Esophagus mucosa (tissue), 1 donor: ENCODE data around the gene TMSB10. TPM values are rescaled to one million over a fixed set of nuclear protein-coding genes. Genes with fewer than 3 reads are reported as not detected.
"Not testable (repeated sequence)": the region's sequence is repeated elsewhere in the genome, so short reads cannot be mapped to it uniquely, and the experiment has no call there.

Experiments
- ATAC-seq: fragments of 200-7000 bp; cut with Tn5 transposase; one replicate; pipeline ENCODE4 v1.9.1; 2020
- total RNA-seq: library from RNA; stranded (reverse); gene quantifications from one replicate; pipeline ENCODE4 v1.2.4, GENCODE V29; 2023
- donor health status: DM: yes; HTN: yes; CAD: no.

The TMSB10 gene
- total RNA-seq, 1 donor from 2014 or later, result 1,660 TPM

- ATAC-seq, result peak; percentile 4
Measured at GRCh38 chr2:84904717-84905174, 710 bp upstream of the TMSB10 start.

DNA sequence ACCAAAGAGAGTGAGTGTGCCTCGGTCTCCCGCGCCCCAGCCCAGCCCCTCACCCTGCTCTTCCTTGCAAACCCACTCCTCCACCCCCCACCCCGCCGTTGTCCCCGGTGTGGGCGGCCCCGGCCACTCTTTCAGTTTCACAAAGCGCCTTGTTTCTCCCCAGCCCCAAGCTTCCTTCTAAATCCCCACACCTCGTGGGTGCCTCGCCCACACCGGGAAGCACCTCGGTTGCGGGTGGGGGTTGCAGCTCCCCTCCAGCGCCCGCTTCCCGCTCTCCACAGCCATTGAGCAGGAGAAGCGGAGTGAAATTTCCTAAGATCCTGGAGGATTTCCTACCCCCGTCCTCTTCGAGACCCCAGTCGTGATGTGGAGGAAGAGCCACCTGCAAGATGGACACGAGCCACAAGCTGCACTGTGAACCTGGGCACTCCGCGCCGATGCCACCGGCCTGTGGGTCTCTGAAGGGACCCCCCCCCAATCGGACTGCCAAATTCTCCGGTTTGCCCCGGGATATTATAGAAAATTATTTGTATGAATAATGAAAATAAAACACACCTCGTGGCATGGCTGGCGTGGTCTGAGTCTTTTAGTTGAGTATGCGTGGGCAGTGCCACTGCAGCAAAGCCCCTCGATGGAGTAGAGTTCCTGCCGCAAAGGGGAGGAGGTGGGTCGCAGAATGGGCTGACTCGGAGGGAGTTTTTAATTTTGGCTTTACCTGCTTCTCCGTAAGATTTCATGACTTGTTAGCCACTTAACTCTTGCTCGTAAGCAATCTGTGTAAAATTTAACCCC is 848 bp downstream of the TMSB10 start:
- peak; percentile 14 for ATAC-seq

DNA sequence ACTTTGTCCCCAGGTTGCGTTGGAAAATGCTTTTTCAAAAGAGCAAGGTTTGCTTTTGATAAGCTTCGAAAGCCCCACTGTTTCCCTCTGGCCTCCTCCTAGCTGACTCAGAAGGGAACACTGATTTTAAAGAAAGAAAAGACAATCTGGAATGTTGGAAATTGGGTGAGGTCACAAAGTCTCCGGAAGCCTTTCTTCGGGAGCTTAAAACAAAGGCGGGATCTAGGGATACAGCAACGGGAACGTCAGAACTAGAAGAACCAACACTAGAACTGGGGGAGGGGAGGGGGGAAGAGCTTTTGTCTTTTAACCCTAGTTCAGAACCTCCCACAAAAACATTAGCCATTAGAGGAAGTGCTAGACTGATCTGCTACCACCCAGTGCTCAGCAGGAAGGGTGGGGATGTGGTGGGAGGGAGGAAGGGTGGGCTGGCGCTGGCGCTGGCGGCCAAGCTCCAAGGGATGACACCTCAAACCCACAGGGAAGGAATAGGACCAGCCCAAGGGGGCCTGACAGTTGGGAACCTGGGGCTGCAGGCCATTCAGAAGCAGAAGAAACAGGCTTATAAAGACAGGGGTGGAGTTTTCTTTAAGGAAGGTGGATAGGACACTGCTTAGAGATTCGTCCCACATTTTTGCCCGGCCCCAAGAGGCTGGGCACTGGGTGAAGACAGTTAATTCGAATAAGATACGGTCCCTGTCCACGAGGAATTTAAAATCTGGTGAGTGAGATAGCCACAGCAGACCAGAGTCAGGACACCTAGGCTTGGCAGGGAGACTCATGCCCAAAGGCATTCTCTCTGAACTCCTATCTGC is 1.7 kb downstream of the TMSB10 start:
- peak; percentile 65 for ATAC-seq

DNA sequence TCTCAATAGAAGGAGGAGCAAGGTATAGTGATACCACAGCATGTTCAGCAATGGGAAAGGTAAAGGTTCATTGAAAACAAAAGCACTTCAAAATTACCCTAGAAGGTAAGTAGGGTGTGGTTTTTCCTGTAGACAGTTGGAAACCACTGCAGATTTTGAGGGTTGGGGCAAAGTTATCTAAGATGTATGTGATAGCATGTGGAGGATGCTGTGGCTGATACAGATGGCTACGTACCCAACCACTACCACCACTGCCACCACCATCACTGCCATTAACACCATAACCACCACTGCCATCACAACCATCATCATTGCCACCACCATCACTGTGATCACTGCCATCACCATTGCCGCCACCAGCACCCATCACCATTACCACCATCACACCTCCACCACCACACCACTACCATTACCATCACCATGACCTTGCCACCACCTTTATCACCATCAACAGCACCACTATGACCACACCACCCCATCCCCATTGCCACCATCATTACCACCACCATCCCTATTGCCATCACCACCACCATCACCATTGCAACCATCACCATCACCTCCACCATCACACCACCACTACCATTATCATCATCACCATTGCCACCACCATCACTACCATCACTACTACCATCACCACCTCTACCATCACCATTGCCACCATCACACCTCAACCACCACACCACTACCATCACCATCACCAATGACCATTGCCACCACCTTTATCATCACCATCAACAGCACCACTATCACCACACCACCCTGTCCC is 3.7 kb downstream of the TMSB10 start:
- ATAC-seq, result no peak

DNA sequence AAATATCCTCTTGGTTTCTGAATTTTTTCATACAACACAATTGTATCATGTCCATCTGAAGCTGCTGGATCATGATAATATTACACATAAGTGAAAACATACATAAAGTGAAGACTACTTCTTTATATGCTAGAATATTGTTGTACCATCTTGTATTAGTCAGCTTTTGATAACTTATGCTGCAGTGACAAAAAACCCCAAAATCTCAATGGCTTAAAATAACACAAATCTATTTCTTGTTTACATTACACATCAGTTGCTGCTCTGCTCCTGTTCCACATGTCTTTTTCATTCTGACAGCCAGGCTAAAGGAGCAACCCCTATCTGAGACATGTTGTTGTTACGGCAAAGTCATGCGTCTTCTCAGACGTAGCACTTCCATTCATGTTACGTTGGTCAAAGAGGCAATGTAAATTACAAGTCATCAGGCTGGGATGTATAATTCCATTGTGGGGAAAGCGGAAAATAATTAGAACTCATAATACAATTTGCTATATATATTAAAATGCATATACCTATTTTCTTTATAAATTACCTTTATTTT is 5.8 kb downstream of the TMSB10 start:
- no peak for ATAC-seq

DNA sequence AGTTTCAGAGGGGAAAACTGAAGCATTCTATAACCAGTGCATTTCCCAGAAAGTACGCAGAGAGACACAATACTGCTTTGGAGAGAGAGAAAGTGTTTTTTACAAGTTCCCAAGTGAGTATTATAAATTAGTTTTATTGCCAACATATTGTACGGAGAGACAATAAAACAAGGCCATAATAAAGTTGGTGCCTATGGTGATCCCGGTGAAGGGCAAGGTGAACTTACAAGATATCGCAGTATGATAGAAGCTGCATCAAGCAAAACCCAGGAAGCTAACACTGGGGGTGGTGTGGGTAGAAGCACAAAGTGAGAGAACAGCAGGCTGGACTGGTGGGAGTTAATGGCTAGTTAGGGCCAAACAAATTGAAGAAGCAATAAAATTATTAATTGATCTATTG is 7.5 kb downstream of the TMSB10 start:
- ATAC-seq, result no peak

DNA sequence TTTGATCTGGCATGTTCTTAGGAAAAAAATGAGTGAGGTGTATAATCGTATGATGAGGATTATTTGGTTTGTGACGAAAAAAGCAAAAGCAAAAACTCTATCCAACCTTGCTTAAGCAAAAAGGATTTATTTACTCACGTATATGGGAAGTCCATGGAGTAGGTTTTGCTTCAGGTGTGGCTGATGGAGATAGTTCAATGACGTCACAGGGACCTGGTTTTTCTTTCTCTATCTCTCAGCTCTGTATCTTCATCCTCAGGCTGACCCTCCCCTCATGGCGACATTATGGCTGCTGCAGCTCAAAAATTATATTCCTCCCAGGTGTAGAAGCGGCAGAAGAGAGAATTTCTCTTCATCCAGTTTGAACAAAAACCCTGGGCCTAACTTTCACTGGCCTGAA is 8.9 kb downstream of the TMSB10 start:
- ATAC-seq, result no peak

DNA sequence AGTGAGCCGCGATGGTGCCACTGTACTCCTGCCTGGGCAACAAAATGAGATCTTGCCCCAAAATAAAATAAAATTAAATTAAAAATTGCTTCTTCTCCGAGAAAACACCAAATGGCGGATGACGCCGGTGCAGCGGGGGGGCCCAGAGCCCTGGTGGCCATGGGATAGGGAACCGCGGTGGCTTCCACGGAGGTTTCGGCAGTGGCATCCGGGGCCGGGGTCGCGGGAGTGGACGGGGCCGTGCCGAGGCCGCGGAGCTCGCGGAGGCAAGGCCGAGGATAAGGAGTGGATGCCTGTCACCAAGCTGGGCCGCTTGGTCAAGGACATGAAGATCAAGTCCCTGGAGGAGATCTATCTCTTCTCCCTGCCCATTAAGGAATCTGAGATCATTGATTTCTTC is 10.2 kb downstream of the TMSB10 start:
- ATAC-seq, result not testable (repeated sequence)

DNA sequence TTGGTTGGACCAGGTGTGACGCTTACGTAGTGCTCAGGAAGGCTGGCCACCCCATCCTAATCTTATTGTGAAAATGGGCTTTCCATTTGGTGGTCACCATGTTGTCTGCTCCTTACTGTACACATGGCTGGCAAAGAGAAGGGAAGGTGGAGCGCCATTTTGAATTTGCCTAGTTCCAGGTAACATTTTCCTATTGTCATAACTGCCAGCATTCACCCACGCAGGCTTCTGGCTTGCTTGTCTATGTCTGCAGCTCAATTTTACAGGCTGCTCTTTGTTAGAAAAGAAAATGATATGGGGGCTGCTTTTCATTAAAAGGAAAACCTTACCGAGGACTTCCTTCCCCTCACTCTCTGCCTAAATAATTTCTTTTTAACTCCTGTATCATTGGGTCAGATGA is 12.4 kb downstream of the TMSB10 start:
- not testable (repeated sequence) for ATAC-seq

GRCh38 chr2:84918430-84918829 is 13.0 kb downstream of the TMSB10 start:
- ATAC-seq, result no peak

GRCh38 chr2:84919885-84920580 is 14.6 kb downstream of the TMSB10 start:
- peak; percentile 97 for ATAC-seq

GRCh38 chr2:84923009-84923408 is 17.6 kb downstream of the TMSB10 start:
- ATAC-seq, result no peak

DNA sequence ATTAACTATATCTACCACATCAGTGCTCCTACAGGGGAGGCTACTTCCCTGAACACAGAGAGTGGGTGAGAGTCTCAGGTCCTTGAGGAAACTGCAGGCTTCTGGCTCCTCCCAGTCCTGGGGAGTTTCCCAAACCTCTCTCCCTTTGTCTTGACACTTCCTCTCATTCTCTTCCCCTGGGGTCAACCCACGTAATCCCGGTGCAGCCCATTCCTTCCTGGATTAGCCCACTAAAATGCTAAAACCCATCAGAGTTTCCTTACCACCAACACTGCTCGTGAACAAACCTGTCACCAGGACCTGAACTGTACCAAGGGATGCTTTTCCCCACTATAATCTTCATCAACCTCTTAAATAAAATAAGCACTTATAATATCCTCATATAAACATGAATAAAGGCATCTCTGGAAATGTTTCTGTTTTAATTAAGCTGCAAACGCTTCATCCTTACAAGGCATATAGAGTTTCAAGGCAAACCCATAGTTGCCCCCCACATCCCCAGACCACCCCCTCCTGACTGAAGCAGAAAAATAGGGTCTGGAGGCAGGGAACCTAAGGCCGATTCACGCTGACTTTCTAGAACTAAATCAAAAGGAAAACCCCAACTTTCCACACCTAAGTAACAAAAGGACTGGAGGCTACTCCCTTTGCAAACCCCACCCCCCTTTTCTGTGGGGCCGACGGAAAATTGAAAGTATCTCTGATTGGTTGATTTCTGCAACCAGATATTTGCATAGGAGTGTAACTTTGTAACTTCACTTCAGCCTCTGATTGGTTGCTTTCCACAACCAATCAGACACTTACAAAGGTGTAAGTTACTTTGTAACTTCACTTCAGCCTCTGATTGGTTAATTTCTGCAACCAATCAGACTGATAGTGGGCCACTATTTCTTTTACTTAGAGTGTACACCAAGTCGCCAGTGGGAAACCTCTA is 19.0 kb downstream of the TMSB10 start:
- peak; percentile 48 for ATAC-seq

- peak; percentile 79 for ATAC-seq
Measured at GRCh38 chr2:84925336-84925723, 19.9 kb downstream of the TMSB10 start.

DNA sequence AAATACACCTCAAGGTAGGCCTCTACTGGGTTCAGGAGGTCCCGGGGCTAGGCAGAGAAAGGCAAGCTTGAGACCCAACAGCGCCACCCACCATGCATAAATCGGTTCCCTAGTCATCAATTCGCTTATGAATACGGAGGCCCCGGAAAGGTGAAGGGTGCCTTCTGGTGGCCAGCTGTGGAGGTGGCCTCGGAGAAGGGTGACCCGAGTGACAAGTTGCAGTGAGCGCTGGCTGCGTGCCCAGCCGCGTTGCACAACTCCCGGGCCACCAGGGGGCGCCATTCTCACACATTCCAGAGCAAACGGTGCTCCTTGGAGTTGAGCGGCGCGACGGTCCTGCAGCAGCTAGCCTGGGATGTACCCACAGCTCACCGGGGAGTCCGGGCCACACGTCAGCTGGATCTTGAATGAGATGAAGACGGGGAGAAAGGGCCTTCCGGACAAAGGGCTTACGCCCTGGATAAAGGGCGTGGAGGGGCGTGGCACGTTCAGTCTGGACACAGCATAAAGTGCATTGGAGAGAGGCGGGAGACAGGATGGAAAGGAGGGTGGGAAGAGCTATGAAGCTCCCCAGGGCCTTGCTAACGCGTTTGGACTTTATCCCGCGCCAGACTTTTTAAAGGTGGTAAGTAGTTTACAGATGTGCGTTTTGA is 20.4 kb downstream of the TMSB10 start:
- peak; percentile 86 for ATAC-seq

DNA sequence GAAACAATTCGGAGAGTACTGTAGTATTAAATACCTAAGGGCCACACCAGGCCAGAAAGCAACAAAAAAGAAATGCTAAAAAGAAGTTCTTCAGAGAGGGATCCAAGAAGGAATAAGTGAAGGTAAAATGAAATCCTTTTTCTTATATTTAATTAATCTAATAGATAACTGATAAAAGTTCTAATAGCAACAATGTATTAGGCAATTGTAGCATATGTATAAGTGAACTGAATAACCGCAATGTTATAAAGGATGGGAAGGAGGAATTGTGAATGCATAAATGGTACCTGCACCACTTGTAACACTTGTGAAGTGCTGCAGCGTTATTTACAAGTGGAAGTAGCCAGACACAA is 21.8 kb downstream of the TMSB10 start:
- no peak for ATAC-seq

GRCh38 chr2:84931384-84931821 is 25.9 kb downstream of the TMSB10 start:
- ATAC-seq, result no peak

DNA sequence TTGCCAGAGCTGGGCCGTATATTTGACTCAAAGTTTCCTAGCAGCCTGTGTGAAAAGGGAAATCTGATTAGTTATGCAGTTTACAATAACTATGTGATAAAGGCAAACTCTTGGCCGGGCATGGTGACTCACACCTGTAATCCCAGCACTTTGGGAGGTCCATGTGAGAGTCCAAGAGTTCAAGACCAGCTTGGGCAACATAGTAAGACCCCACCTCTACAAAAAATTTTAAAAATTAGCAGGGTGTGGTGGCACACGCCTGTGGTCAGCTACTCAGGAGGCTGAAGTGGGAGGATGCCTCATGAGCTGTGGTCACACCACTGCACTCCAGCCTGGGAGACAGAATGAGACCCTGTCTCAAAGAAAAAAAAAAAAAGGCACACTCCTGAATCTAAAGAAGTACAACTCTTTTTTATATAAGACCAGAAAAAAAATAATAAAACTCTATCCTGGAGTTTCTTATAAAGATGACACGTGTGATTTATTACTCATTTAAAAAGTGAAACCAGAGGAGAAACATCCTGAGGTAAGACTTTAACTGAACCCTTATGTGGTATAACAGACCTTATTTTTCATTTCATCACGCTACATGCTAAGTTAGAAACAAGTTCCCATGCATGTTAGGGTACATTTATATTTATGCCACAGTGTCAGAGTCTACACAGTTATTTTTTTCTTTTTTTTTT is 32.9 kb downstream of the TMSB10 start:
- ATAC-seq, result no peak

- peak; percentile 87 for ATAC-seq
Measured at GRCh38 chr2:84939426-84940087, 34.1 kb downstream of the TMSB10 start.
